HepG2 (cell line): ENCODE measurements around the gene JOSD1. TPM values are rescaled to one million over a fixed set of nuclear protein-coding genes. Genes with fewer than 3 reads are reported as not detected.

Source experiments
- ATAC-seq: fragments of 200-7000 bp; cut with Tn5 transposase; 3 replicates; pipeline ENCODE4 v1.9.1; 2020; ENCODE audit warnings: mild to moderate bottlenecking, moderate library complexity
- BruUV-seq: library from RNA; stranded (reverse); fragments of 400-500 nt; replicated peaks from 2 replicates; lab custom pipeline; 2021; lab: Mats Ljungman, UMichigan
- CTCF ChIA-PET: fragments of 300-600 bp; formaldehyde crosslinking; extraction: SDS; loops from one replicate; lab custom pipeline; 2021; ENCODE audit warnings: low total read pairs, inconsistent platforms, low intra/inter-chr PET ratio; lab: Yijun Ruan, JAX
- POLR2A ChIA-PET: fragments of 350-600 bp; sonication (Branson Sonifier 250); formaldehyde crosslinking; loops from one replicate; lab custom pipeline; 2020; ENCODE audit warnings: antibody characterized with exemption, inconsistent platforms; lab: Yijun Ruan, JAX
- DNase-seq: peaks from one replicate; pipeline ENCODE4 v3.0.0-alpha.2; 2015; ENCODE audit warnings: low spot score
- FAIRE-seq: peaks from 3 replicates; lab custom pipeline; 2011; peaks lifted over from hg19 to GRCh38; lab: Jason Lieb, UNC
- H2AFZ ChIP-seq: one replicate; pipeline ENCODE4 v1.6.1; 2011; ENCODE audit warnings: low read length, inconsistent platforms
- H3K27ac ChIP-seq: fragments of 300-600 bp; 3 replicates; pipeline ENCODE4 v1.8.0; 2011; ENCODE audit warnings: mixed run types, mild to moderate bottlenecking, mixed read lengths, low read length, inconsistent platforms; ENCODE audit not compliant: insufficient read depth; ENCODE audit errors: extremely low read length
- H3K27me3 ChIP-seq, 2 experiments: fragments of 200-600 bp in 1 of 2; 2 replicates in 1 of 2; 3 replicates in 1 of 2; pipeline versions ENCODE4 v1.6.0 to v1.8.0; 2011; ENCODE audit warnings: low read length in 2 of 2, mild to moderate bottlenecking in 2 of 2, moderate library complexity in 2 of 2, inconsistent platforms in 1 of 2; ENCODE audit not compliant: insufficient read depth in 2 of 2, control insufficient read depth in 1 of 2
- H3K36me3 ChIP-seq, 2 experiments: fragments of 200-600 bp in 1 of 2; replicated peaks in 1 of 2; 2 replicates in 1 of 2; 3 replicates in 1 of 2; pipeline versions ENCODE4 v1.5.1 to v1.8.0; 2011; ENCODE audit warnings: low read length in 2 of 2, inconsistent platforms in 1 of 2; ENCODE audit not compliant: insufficient read depth in 2 of 2, control insufficient read depth in 1 of 2
- H3K4me1 ChIP-seq: 2 replicates; pipeline ENCODE4 v1.5.1; 2012; ENCODE audit warnings: low read length, inconsistent platforms; ENCODE audit not compliant: insufficient read depth
- H3K4me2 ChIP-seq: 2 replicates; pipeline ENCODE4 v1.6.0; 2011; ENCODE audit warnings: low read depth, low read length, inconsistent platforms
- H3K4me3 ChIP-seq, 3 experiments: fragments of 200-600 bp in 1 of 3; sonication (generic), shearing (Covaris generic) in 1 of 3; replicated peaks in 1 of 3; 2 replicates each; pipeline ENCODE4 v1.5.1; 2011 to 2016; ENCODE audit warnings: low read length in 3 of 3, inconsistent platforms in 2 of 3, low read depth in 2 of 3, mild to moderate bottlenecking in 2 of 3, control low read depth in 1 of 3, mixed read lengths in 1 of 3; ENCODE audit not compliant: insufficient read depth in 1 of 3
- H3K79me2 ChIP-seq: one replicate; pipeline ENCODE4 v1.6.1; 2011; ENCODE audit warnings: low read length, inconsistent platforms; ENCODE audit not compliant: insufficient read depth
- H3K9ac ChIP-seq: 2 replicates; pipeline ENCODE4 v1.6.0; 2011; ENCODE audit warnings: mild to moderate bottlenecking, low read depth, low read length, inconsistent platforms; ENCODE audit not compliant: insufficient read depth
- H3K9me3 ChIP-seq: 2 replicates; pipeline ENCODE4 v1.5.1; 2012; ENCODE audit warnings: mild to moderate bottlenecking, low read length
- H4K20me1 ChIP-seq: 2 replicates; pipeline ENCODE4 v1.6.0; 2011; ENCODE audit warnings: inconsistent platforms, mild to moderate bottlenecking, low read length, moderate library complexity; ENCODE audit not compliant: insufficient read depth
- BATF2 ChIP-seq: sonication (generic); formaldehyde crosslinking; IDR thresholded peaks from 2 replicates; pipeline ENCODE4 v1.8.0; 2022; ENCODE audit warnings: mild to moderate bottlenecking, missing genetic modification reagents, moderate library complexity
- ELF3 ChIP-seq: IDR thresholded peaks from 2 replicates; pipeline ENCODE4 v1.6.1; 2016; ENCODE audit warnings: missing genetic modification reagents, missing compliant biosample characterization
- ZBTB42 ChIP-seq: sonication (generic); formaldehyde crosslinking; IDR thresholded peaks from 2 replicates; pipeline ENCODE4 v1.5.0; 2020; ENCODE audit warnings: mild to moderate bottlenecking, missing genetic modification reagents
- ZHX1 ChIP-seq: sonication (generic); formaldehyde crosslinking; IDR thresholded peaks from 2 replicates; pipeline ENCODE4 v1.8.1; 2022; ENCODE audit warnings: low read depth, mild to moderate bottlenecking, missing genetic modification reagents
- ZNF343 ChIP-seq: sonication (generic); formaldehyde crosslinking; IDR thresholded peaks from 2 replicates; pipeline ENCODE4 v1.4.0; 2020; ENCODE audit warnings: mild to moderate bottlenecking, missing genetic modification reagents
- ZNF672 ChIP-seq: sonication (generic); formaldehyde crosslinking; IDR thresholded peaks from 2 replicates; pipeline ENCODE4 v1.8.1; 2022; ENCODE audit warnings: missing genetic modification reagents
- WGBS: methylation state at CpG from one replicate; pipeline ENCODE4 v1.1.6; 2017; ENCODE audit warnings: low lambda C conversion rate; 5-methylcytosine and 5-hydroxymethylcytosine counted together
- in situ Hi-C: cut with HindIII; loops from 2 replicates; pipeline ENCODE4 v1.10.0; 2017; ENCODE audit warnings: low pct_unique_long_range_greater_than_20kb; ENCODE audit not compliant: extremely low pct_ligation_motif_present
- intact Hi-C: fragments of 100-400 bp; cut with micrococcal nuclease; formaldehyde crosslinking; loops from one replicate; pipeline ENCODE4 v1.10.0; 2022; ENCODE audit not compliant: unreplicated experiment
- polyA plus RNA-seq, 8 experiments: library from polyadenylated mRNA; depleted of rRNA in 3 of 8; stranded (reverse) in 7 of 8; unstranded in 1 of 8; fragments of >200 nt; fragmentation: Illumina TruSeq in 4 of 8; extraction: Trizol in 4 of 8; gene quantifications; 2 replicates each; pipeline versions ENCODE4 v1.2.1 to v1.2.3, GENCODE V29; 2011 to 2016; ENCODE audit warnings: low read depth in 4 of 8, missing spikeins in 1 of 8, mixed read lengths in 1 of 8; ENCODE audit not compliant: insufficient read depth in 1 of 8
- total RNA-seq, 5 experiments: library from RNA; depleted of rRNA; stranded (reverse); fragments of >200 nt; fragmentation: Illumina TruSeq; extraction: Trizol; gene quantifications; 2 replicates each; pipeline ENCODE4 v1.2.3, GENCODE V29; 2016; ENCODE audit warnings: low read depth in 1 of 5

Gene JOSD1
- total and polyA plus RNA-seq, 2 of the 13 experiments (the other 11 are each of a cell fraction or from before 2014, with no cell fraction given) = 31.7 to 38.4 TPM

DNA sequence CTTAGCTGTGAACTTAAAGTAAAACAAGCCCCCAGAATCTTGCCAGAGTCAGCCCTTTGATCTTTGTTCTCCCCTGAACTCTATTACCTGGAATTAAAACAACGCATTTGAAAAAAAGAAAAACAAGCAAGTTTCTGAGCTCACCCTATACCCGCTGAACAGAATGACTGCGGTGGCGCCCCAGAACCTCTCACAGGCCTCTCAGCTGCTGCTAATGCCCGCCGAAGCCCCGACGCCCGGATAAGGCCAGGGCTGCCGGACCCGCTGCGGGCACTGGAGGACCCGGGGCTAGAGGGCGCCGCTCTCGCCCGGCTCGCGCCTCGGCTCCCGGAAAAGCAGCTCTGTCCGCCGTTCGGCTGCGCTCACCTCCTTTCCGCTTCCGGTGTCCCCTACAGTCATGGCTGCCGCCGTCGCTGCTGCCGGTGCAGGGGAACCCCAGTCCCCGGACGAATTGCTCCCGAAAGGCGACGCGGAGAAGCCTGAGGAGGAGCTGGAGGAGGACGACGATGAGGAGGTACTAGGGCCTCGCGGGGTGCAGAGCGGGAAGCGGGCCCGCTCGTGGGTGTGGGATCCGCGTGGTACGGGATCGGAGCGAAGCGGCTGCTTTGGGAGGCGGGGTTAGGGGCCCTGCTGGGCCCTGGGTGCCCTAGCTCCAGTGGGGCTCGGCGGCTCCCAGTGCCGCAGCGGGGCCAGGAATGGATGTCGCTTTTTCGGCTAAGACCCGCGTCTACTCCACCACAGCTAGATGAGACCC lies 19.0 kb downstream of the JOSD1 start, which contains the start of gene TOMM22 (continued):
- TF ChIP-seq ZHX1 (CRISPR knock-in tag) (peak; percentile 87), ELF3 (CRISPR knock-in tag) (peak; percentile 96), ZBTB42 (CRISPR knock-in tag) (no peak), ZNF672 (CRISPR knock-in tag) (0 out of 2 replicates have a peak, but pooled peaks have one; percentile 62), BATF2 (CRISPR knock-in tag) (no peak)
- TF ChIP-seq, all 625 proteins: peak for 415

- no TSS peak for BruUV-seq
- CTCF ChIA-PET = no interaction called here
Observed at GRCh38 chr22:38675833-38676232, 24.9 kb downstream of the JOSD1 start.

More at GRCh38 chr22:38675833-38676232, 24.9 kb downstream of the JOSD1 start:
- Histone ChIP-seq H2AFZ (no peak overlapping the region), H3K36me3 (peaks cover 4 to 8% of the 10 kb centered on the region in 2 experiments; a peak in 3 of 5 replicates), H3K79me2 (no peaks in the 10 kb centered on the region), H3K9ac (no peak overlapping the region), H3K4me3 (no peak overlapping the region), H4K20me1 (no peaks in the 10 kb centered on the region), H3K27ac (no peak overlapping the region), H3K27me3 (no peaks in the 10 kb centered on the region), H3K9me3 (no peaks in the 10 kb centered on the region), H3K4me2 (no peak overlapping the region), H3K4me1 (peaks cover 18% of the 10 kb centered on the region; the same call in 1 of the 2 replicates)
- DNase-seq (no peak), FAIRE-seq (no peak), ATAC-seq (no peak)
- POLR2A ChIA-PET = no interaction called here
- no peak for TF ChIP-seq ZNF343 (CRISPR knock-in tag)
- intact Hi-C loops = no loop called here
- 98% methylated on average over 3 of the region's 3 CpGs for WGBS
- in situ Hi-C loops = no loop called here
